Stimulated activated CD4-positive, alpha-beta T cell treated with anti-CD3 and anti-CD28 coated beads, Interleukin-12 subunit alpha, Interleukin-12 subunit beta, amount 100 ng/mL, for 24 hours (primary cell): Measurements from ENCODE around the gene PTPN14.

ENCODE experiments used
- DNase-seq, 2 experiments: peaks; one replicate each; pipeline ENCODE4 v3.0.0-alpha.2; 2020; ENCODE audit warnings: low read depth in 2 of 2

Gene PTPN14

DNA sequence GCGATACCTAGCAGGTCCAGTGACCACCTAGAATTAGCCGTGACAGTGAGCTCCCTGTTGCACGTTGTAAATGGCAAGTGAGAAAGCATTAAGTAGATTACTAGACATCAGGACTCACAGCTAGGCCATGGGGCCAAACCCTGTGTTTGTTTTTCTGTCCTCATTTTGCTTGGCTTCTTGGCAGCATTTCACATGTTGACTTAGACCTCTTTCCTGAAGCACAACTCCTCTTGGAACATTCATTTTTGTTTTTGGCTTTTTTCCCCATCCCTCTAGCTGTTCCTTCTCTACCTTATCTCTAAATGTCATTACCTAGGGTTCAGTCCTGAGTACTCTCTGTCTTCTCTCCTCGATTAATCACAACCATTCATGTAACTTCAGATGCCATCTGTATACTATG, 16.9 kb upstream of the PTPN14 start:
- DNase-seq, result no peak

DNA sequence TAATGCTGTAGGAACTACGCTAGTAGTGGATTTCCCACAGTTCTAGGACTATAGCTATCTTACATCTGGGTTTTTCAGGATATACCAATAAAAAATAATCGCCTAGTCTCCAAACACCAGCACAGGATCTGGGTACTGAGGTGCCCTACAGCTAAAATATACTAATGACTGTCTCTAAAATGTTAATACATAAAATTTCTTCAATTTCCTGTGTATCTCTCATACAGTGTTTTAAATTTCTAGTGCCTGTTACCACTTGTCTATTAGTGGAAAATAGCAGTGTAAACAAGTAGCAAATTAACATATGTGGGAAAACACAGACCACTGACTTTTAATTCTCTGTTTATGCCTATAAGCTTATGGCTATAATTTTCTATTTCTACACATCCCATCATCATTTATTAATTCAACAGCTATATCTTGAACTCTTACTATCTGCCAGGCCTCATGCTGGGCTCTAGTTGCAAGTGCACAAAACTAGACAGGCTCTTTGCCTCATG, 16.1 kb upstream of the PTPN14 start:
- DNase-seq, result no peak

DNA sequence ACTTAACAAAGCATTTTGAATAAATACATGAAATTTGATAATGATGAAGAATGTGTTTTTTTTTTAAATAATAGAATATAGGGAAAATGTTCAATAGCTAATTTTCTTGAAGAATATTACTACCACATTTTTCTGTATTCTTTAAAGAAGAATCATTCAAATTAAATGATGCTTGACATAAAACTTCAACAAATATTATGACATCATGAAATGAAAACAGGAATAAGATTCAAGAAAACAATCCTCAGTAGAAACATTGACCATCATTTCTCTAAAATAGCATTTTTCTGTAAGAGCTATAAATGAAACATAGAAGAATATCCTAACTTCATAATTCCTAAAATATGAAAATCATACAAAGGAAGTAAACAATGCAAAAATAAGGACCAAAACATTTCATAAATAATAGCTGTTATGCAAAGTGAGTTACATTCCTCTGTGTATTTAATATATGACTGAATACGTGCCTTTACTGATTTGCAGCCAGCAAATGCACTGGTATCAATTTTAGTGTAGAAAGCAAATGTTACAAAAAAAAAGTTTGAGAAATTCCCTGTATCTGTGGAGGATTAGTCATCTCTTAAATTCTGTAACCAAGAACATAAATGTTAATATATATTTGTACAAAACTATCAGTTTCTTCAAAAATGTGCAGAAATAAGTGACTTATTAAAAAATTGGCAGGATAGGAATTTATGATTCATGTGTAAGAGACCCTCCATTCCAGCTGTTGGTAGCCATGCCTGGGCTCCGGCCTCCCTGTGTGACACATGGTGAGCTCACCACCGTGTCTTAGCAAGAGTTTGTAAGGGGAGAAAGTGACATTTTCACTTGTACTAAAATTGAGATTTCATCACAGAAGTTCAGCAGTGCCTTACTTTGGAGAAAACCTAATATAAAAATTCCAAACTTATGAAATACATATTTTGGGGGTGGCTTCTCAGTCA, 15.0 kb upstream of the PTPN14 start:
- DNase-seq, result no peak

DNA sequence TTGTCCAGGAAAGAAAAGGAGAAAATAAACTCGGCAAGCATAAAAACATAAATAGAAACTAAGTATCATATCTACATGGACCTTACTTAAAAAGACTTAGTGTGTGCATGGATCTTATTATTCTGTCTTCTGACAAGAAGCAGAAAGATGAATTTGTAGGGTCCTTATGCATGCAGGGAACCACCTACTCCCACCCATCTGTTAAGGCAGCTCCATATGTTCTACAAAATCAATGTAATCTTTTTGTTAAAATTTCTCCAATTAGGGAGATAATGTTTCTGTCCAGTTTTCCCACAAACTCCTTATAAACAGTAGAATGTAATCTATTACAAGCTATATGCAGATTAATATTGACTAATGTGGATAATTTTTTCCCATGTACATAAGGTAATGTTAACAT, 13.9 kb upstream of the PTPN14 start:
- DNase-seq, result no peak

DNA sequence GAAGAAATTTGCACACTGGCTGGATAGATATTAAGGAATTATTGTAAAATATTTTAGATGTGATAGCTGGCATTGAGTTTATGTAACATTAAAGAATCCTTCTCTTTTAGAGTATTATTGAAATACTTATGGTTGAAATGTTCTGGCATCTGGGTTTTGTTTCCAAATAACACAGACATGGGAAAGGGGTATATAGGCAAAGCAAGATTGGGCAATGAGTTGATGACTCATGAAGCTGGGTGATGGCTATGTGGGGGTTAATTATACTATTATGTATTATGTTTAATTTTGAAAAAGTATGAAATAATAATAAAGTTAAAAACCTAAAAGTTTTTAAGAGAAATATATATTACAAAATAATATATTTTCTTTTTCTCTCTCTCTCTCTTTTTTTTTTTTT, 12.5 kb upstream of the PTPN14 start:
- DNase-seq, result no peak

DNA sequence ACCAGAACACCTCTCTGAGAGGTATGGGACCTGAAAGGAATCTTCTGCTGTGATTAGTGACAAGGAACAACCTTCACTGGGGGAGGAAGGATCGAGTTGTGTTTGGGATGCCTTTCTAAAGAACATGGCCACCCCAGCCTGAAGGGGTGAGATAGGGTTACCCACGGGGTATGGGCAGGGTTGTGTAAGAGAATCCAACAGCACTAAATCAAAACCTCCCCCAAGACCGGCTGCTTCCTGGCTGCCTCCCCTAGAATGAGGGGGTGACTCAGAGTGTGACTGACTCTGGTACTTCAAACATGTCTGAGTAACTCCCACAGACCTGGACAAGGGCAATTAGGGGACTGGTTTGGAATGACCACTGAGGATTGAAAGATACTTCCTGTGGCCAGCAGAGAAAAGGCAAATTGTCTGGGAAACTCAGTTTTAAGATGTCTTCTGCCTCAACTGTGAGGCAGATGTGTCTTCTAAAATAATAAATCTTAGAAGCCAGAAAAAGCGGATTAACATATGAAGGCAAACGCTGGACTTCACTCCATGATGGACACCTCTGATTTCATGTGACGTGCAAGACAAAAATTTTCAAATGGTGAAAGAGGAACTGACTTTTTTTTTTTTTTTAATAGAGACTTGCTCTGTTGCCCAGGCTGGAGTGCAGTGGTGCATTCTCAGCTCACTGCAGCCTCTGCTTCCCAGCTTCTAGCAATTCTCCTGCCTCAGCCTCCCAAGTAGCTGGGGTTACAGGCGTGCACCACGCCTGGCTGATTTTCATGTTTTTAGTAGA, 6.7 kb upstream of the PTPN14 start:
- no peak for DNase-seq

DNA sequence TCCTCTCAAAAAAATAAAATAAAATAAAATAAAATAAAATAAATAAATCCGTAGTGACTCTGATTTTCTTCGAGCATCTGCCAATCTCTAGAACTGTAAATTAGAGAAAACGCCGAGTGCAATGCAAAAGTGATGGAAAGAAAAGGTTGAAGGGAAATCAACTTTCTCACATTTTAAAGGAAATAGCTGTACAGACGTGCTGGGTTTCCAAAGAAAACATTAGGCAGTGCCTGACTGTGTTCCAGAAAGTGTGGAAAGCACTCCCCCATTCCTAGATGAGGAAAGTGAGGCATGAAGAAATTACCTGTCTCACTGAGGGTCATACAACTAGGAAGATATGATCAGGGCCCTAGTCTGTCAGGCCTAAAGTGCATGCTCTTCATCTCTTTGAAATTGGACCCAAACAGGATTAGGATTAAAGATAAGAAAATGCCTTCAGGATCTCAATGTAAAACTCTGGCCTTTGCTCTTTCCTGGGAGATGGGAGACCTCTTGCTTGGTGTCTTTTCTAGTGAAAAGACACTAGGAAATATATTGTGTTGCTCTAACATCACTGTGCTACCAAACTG, 1.8 kb upstream of the PTPN14 start:
- no peak for DNase-seq

DNA sequence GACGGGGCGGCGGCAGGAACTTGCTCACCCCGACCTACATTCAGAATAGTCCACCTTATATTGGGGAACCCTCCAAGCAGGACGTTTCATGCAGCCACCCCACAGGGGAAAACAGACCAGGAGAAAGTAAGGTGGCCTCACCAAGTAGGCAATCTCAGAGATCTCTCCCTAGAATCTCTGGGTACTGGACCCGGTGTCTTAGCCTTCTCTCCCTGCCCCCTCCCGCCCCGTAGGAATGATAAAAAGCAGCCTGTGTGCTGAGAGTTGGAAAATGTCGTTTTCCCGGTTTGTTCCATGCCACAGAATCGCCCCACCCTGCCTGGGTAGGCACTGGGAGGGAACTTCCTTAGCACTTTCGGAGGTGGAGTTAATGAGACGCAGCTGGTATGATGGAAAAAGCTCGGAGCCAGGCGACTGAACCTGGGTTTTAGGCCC, 789 bp upstream of the PTPN14 start:
- no peak for DNase-seq

DNA sequence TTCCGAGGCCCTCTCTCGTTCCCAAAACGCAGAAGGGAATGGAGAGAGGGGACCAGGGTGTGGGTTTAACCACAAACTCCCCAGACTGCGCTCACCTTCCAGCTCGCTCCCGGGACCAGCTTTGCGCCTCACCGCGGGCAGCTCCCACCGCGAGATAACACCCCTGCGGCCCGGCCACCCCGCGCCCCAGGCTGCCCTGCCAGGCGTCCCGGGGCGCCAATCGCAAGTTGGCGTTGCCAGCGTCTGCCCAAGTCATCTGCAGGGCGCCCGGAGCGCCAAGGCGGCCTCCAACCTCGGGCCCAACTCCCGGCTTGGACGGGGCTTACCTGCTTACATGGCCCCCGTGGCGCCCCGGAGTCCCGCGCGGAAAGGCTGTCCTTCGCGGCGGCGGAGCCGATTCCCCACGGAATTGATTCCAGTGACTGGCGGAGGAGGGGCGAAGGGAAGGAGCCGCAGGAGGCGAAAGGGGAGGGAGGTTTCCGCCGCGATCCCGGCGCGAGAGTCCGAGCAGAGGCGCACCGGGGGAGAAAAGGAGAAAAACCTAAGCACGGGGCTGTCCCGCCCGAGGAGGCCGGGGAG, 456 bp downstream of the PTPN14 start:
- DNase-seq, result no peak

DNA sequence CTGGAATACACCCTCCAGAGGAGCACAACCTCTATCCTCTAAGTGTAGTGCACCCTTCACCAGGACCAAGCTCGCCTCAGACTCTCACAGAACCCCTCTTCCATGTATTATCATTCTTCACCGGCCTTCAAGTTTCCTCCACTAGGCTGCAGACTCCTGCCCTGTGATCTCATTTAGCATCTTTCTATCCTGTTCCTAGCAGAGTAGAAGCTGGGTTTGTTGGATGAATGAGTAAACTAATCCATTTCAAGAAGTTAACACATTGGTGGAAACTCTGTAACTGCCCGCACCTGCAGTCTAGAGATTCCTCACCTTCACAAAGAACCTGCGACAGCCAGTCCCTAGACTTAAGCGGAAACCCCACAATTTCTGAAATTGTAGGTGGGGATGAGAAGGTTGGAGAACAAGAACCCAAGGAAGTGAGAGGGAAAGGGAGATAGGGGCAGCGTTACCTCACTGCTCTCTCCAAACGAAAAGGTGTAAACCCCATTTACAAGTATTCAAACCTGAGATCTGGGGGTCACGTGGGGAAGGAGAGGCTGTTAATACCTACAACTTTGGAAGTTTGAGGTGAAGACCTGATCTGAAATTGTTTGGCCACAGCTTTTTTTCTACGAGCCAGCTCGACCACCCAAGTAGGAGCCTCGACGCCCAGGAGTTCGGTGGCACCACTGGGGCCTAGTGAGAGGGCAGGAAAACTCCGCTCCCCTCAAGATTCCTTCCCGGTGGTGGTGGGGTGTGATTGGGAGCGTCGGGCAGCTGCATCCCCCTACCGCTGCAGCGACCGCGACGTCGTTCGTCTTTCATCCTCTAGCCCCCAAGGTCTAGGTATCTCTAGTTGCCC, 1.2 kb downstream of the PTPN14 start:
- no peak for DNase-seq

DNA sequence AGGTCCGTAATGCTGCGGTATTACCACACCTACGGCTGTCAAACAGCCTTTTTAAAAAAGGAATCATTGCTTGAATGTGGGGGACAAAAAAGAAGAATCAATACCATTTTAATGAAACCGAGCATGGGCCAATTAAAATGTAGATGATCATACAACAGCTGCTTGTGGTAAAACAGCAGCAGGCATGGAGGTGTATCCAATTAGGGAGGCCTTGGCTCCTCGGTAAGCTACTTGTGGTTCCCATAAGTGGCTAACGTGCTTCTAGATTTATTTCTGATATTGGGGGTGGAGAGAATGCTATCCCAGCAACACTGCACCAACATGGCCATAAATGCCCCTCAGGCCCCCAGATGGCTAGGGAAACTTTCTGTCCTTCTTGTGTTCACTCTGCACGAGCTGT, 1.8 kb downstream of the PTPN14 start:
- DNase-seq, result no peak

DNA sequence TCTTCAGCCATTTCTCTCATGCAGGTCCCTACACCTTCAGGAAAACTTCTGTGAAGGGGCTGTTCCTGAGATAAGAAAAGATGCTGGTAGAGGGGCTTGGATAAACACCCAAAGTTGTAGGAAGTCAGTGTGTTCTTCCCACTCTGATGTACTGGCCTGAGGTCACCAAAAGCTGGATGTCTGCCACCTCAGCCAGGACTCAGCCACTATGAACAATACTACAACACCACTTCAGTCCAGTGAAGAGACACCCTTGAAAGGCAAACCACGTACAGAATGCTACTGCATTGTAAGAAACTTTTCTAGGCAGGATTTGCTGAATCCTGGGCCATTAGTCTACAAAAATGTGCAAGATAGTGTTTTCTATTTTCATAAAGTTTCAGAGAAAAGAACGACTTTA, 2.4 kb downstream of the PTPN14 start:
- DNase-seq, result no peak

DNA sequence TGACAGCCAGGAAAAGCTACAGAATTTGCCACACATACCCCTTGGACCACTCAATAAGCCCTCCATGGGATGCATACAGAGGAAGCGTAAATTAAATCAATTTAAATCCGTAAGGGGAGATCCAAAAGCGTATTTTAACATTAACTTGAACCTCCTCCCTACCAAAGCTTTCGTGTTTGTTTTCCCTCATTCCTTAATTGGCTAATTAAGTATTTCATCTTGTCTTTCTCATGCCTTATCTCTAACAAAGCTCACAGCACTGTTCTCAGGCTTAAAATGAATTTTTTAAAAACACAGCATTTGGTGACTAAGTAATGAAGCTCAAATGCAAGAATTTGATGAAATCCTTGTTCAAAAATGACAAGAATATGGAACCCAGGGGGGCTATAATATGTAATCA, 3.1 kb downstream of the PTPN14 start:
- no peak for DNase-seq

DNA sequence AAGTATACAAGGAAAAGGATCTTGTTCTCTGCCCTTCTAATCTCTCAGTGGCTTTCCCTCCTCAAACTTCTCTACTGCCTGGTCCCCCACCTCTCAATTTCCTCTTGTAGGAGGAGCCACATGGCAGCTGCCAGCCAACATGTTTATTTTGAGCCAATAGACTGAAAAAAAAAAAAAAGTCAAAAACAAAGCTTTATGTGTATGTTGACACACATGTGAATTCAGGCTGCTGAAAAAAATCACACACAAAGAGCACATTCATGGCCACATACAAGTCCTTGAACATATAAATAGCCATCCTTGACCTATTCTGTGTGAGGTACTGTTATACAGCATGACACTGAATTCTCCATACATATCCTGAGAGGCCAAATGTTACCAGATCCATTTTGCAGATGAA, 3.7 kb downstream of the PTPN14 start:
- DNase-seq, result no peak

DNA sequence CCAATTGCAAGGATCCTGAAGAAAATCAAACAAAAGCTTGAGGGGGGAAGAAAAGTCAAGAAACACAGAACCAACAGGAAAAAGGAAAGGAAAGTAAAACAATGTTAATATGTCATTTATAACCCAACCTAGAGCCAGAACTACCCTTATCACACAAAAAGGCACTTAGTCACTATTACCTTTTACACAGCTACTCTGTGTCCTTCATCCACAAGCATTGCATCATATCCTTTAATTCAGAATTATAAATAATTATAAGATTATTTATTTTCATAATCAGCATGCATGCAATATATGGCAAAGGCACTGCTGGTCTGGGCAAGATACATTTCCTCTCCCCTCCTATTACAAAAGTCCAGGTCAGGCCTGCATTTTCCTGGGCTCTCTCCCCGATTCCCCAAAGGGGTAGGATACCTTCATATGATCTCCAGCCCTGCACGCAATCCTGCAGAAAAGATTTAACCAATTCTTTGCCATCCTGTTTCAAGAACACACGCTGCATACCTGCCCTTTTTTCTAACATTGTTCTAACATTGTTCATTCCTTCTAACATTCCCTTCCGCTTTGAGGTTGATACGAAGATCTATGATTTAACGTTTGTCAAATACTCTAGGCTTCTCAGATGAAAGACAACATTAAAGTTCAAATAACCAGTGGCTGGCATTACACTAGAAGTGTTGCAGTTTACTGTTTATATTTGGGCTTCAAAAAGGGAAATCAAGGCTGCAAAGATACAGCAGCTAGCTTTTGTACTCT, 4.3 kb downstream of the PTPN14 start:
- no peak for DNase-seq

DNA sequence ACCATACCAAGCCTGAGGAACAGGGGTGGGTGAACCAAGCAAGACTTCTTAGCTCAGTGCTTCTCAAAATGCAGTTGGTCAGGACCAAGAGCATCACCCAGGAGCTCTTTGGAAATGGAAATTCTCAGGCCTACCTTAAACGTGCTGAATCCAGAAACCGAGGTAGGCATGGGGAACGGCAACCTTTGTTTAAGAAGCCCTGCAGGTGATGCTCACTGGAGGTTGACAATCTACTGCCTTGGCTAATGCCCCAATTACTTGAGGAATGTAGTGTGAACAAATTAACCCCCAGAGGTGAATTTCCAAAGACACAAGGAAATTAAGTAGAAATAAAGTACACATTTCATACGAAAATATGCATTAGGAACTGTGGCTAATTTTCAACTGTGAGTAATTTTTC, 5.3 kb downstream of the PTPN14 start:
- DNase-seq, result no peak

DNA sequence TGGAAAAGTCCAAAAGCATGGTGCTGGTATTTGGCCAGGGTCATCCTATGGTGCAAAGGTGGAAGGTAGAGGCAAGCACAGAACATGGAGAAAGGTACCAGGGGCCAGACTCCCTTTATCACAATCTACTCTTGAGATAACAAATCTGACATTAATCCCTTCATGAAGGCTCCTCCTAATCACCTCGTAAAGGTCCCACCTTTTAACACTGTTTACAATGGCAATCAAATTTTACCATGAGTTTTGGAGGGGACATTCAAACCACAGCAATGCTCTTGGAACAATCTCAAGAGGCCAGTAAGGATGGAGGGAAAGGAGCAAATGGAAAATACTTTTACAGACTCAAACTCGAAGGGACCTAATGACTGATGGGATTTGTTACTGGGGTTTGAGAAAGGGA, 6.1 kb downstream of the PTPN14 start:
- DNase-seq, result no peak

DNA sequence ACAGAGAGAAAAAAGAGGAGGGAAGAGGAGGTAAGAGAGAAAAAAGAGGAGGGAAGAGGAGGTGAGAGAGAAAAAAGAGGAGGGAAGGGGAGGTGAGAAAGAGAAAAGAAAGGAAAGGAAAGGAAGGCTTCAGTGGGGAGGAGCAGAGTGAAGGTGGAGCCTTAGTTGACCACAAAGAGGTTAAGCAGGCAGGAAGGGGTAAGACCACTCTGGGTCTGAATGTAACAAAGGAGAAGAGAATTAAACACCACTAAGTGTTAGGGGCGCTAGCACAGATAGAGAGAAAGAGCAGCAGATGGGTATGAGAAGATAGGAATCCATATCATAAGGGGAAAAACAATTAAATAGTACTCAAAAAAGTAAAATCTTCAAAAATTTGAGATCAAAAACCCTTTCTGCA, 6.6 kb downstream of the PTPN14 start:
- no peak for DNase-seq

DNA sequence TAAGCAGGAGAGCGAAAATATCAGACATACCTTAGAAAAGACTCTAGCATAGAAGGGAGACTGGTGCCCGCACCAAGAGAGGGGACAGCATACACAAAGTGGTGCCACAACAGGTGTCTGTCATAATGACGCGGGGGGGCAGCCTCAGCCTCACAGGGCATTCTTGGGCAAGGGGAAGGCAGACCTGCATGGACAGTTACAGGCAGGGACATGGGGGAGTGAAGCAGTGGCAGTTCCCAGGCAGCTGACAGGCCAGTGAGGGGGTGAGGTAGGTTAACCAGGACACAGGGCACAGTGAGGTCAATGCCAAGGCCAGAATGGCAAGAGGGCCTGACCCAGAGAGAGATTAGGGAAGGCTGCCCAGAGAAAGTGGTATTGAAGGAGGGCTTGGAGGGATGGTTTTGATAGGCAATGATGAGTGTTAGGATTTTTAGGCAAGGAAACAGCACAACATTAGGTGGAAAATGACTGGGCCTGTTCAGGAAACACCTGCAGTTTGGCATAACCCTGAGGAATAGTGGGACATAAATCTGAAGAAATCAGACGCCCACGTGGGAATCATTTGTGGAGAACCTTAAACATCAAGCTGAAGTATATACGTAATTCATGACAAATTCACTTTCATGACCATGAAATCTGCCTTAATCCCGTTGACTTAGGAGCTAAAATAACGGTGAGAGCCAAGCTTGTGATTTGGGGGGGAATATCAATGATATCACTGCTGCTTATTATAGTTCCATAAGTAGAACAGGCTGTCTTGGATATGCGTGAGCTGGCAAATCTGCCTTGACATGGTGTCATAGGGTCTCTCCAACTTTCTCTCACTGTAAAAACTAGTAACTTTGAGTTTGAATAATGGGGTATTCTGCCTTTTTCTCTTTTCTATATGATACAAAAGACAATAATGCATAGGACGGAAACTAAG, 8.9 kb downstream of the PTPN14 start:
- DNase-seq, result no peak
